H1 (cell line): ENCODE results near the gene SRPK3. TPM values are rescaled to one million over a fixed set of nuclear protein-coding genes. Genes with fewer than 3 reads are reported as not detected.

Experiments used
- CHD7 ChIP-seq: fragments of 300-600 bp; sonication (generic); IDR thresholded peaks from 2 replicates; pipeline ENCODE4 v1.7.1; 2012; ENCODE audit warnings: low read length, moderate library complexity, mild to moderate bottlenecking, inconsistent platforms; ENCODE audit not compliant: insufficient replicate concordance
- CTCF ChIP-seq, 3 experiments: IDR thresholded peaks; 1 replicate in 2 of 3; 2 replicates in 1 of 3; pipeline versions ENCODE4 v1.5.1 to v1.6.1; 2011; ENCODE audit warnings: low read length in 3 of 3, mild to moderate bottlenecking in 3 of 3, inconsistent platforms in 2 of 3, low read depth in 1 of 3, moderate library complexity in 1 of 3; ENCODE audit not compliant: insufficient read depth in 1 of 3; ENCODE audit errors: control extremely low read depth in 1 of 3
- FOSL1 ChIP-seq: IDR thresholded peaks from 2 replicates; pipeline ENCODE4 v1.6.1; 2011; ENCODE audit warnings: mild to moderate bottlenecking, low read depth, low read length, moderate library complexity; ENCODE audit not compliant: insufficient read depth
- KDM5A ChIP-seq: fragments of 200-600 bp; IDR thresholded peaks from 2 replicates; pipeline ENCODE4 v1.7.1; 2012; ENCODE audit warnings: mild to moderate bottlenecking, low read length, inconsistent platforms, mixed read lengths
- POU5F1 ChIP-seq: IDR thresholded peaks from 2 replicates; pipeline ENCODE4 v1.6.1; 2011; ENCODE audit warnings: low read depth, mild to moderate bottlenecking, low read length, moderate library complexity
- RBBP5 ChIP-seq: IDR thresholded peaks from 2 replicates; pipeline ENCODE4 v1.7.1; 2012; ENCODE audit warnings: low read depth, mild to moderate bottlenecking, inconsistent platforms, low read length, moderate library complexity, borderline replicate concordance
- RFX5 ChIP-seq: IDR thresholded peaks from 2 replicates; pipeline ENCODE4 v1.6.1; 2011; ENCODE audit warnings: low read depth, low read length, improper control_type of control experiment, borderline replicate concordance
- SAP30 ChIP-seq: fragments of 300-600 bp; sonication (generic); IDR thresholded peaks from 2 replicates; pipeline ENCODE4 v1.7.1; 2012; ENCODE audit warnings: low read length, moderate library complexity, mild to moderate bottlenecking, inconsistent platforms; ENCODE audit not compliant: insufficient read depth, insufficient replicate concordance
- TAF7 ChIP-seq: optimal IDR thresholded peaks from 2 replicates; pipeline ENCODE3; 2011; ENCODE audit warnings: low read depth, mild to moderate bottlenecking, inconsistent platforms, low read length, moderate library complexity, borderline replicate concordance
- polyA plus RNA-seq, 7 experiments: library from polyadenylated mRNA; depleted of rRNA in 3 of 7; stranded (reverse) in 5 of 7; unstranded in 2 of 7; fragments of >200 nt in 5 of 7; fragments of 200-250 nt in 2 of 7; gene quantifications; 1 replicate in 5 of 7; 2 replicates in 1 of 7; 4 replicates in 1 of 7; pipeline versions ENCODE4 v1.2.1 to v1.2.3, GENCODE V29; 2011 to 2013; ENCODE audit warnings: missing spikeins in 2 of 7, mixed read lengths in 2 of 7
- total RNA-seq: library from RNA; stranded (reverse); fragmentation: NEBNext Ultra II Directional; extraction: Animal tissue kit (Norgen Biotek cat#: 25700); gene quantifications from 2 replicates; pipeline ENCODE4 v1.2.1, GENCODE V29; 2021

Gene SRPK3
- total and polyA plus RNA-seq, 2 of the 8 experiments (the other 6 are each of a cell fraction or from before 2014, with no cell fraction given): not detected

- TF ChIP-seq CHD7: no peak
- no peak for TF ChIP-seq TAF7
- no peak for TF ChIP-seq KDM5A
- no peak for TF ChIP-seq POU5F1
- TF ChIP-seq CTCF (IDR thresholded peaks at IDR 0.05; ENCODE audit: control extremely low read depth in 1 of 3, insufficient read depth in 1 of 3, low read depth in 1 of 3, low read length in 3 of 3): peak in 2 of 3 experiments; percentile 43 to 64; a peak in 3 of 4 replicates
- TF ChIP-seq SAP30: no peak
- TF ChIP-seq FOSL1: no peak
- TF ChIP-seq RFX5: no peak
- no peak for TF ChIP-seq RBBP5
These were observed 1.5 kb downstream of the SRPK3 start (continued) for GRCh38 chrX:153782313-153782712.
